Measurements from ENCODE around the gene CACNA2D3. TPM values are rescaled to one million over a fixed set of nuclear protein-coding genes. Genes with fewer than 3 reads are reported as not detected.

CACNA2D3 gene
- total and polyA plus RNA-seq, 2 donors from 2014 or later: 5.7 to 11.2 TPM

DNA sequence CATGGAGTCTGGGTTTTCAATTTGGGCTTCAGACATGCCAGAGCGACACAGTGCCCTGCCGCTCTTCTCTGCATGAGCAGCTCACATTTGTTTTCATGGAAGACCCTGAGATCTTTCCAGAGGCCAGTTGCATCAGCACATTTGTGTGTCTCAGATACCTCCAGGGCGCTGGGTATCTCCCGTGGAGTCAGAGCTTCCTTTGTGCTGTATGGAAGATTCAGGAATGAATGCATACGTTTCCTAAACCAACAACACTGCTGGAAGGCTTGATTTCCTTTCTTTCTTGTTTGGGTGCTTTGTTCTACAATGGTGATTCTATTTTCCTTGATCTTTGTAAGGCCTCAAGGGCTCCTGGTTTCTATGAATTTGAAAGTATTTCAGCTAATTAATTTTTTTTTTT lies 106.5 kb downstream of the CACNA2D3 start:
- no peak for FAIRE-seq

DNA sequence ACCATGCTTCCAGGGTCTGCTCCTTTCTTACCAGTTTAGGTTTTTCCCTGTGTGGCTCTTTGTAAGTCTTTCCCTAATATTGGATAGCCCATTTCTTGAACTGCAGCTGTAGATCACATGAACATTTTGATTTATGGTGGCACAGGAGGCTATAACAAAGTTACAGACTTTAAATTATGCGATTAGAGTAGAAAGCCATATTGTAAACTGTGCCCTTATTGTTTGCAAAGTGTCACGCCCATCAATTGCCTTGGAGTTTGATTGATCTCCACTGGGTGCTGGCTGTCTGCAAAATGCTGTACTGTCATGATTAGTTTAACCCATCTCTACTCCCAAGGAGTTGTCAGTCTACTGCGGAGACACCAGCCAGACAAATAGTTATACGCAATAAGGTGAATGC lies 110.3 kb downstream of the CACNA2D3 start:
- intact Hi-C loops (cut with DNase I): no loop called here
- DNase-seq (no peak), FAIRE-seq (no peak)
- Histone ChIP-seq H3K9ac (ENCODE audit: low read length in 3 of 3) (no peak overlapping the region), H3K4me1 (ENCODE audit: control insufficient read depth in 2 of 3, insufficient read depth in 2 of 3, low read depth in 1 of 3, low read length in 3 of 3) (no peaks in the 10 kb centered on the region), H3K27ac (ENCODE audit: low read depth in 2 of 2, low read length in 2 of 2) (no peak overlapping the region), H3K4me3 (ENCODE audit: low read length in 3 of 3) (no peak overlapping the region), H3K36me3 (ENCODE audit: control insufficient read depth in 2 of 3, insufficient read depth in 3 of 3, low read length in 3 of 3) (no peaks in the 10 kb centered on the region), H3K27me3 (ENCODE audit: control insufficient read depth, insufficient read depth, low read length) (no peaks in the 10 kb centered on the region), H3K9me3 (ENCODE audit: control insufficient read depth in 2 of 3, insufficient read depth in 1 of 3, low read length in 3 of 3) (no peaks in the 10 kb centered on the region)
- TF ChIP-seq, protein P1, sequence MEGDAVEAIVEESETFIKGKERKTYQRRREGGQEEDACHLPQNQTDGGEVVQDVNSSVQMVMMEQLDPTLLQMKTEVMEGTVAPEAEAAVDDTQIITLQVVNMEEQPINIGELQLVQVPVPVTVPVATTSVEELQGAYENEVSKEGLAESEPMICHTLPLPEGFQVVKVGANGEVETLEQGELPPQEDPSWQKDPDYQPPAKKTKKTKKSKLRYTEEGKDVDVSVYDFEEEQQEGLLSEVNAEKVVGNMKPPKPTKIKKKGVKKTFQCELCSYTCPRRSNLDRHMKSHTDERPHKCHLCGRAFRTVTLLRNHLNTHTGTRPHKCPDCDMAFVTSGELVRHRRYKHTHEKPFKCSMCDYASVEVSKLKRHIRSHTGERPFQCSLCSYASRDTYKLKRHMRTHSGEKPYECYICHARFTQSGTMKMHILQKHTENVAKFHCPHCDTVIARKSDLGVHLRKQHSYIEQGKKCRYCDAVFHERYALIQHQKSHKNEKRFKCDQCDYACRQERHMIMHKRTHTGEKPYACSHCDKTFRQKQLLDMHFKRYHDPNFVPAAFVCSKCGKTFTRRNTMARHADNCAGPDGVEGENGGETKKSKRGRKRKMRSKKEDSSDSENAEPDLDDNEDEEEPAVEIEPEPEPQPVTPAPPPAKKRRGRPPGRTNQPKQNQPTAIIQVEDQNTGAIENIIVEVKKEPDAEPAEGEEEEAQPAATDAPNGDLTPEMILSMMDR (IDR thresholded peaks at IDR 0.05; ENCODE audit: borderline replicate concordance, extremely low read depth, insufficient read depth): no peak

More for the DNA sequence above, 106.5 kb downstream of the CACNA2D3 start:
- TF ChIP-seq, protein P1 (IDR thresholded peaks at IDR 0.05; ENCODE audit: borderline replicate concordance, extremely low read depth, insufficient read depth): no peak
- intact Hi-C loops (cut with DNase I): no loop called here
- no peak overlapping the region for H3K9ac ChIP-seq (ENCODE audit: low read length in 3 of 3)
- H3K27me3 ChIP-seq (ENCODE audit: control insufficient read depth, insufficient read depth, low read length): no peaks in the 10 kb centered on the region
- no peak overlapping the region for H3K4me3 ChIP-seq (ENCODE audit: low read length in 3 of 3)
- DNase-seq: no peak
- no peaks in the 10 kb centered on the region for H3K36me3 ChIP-seq (ENCODE audit: control insufficient read depth in 2 of 3, insufficient read depth in 3 of 3, low read length in 3 of 3)
- no peaks in the 10 kb centered on the region for H3K4me1 ChIP-seq (ENCODE audit: control insufficient read depth in 2 of 3, insufficient read depth in 2 of 3, low read depth in 1 of 3, low read length in 3 of 3)
- H3K9me3 ChIP-seq (ENCODE audit: control insufficient read depth in 2 of 3, insufficient read depth in 1 of 3, low read length in 3 of 3): no peaks in the 10 kb centered on the region
- H3K27ac ChIP-seq (ENCODE audit: low read depth in 2 of 2, low read length in 2 of 2): no peak overlapping the region

DNA sequence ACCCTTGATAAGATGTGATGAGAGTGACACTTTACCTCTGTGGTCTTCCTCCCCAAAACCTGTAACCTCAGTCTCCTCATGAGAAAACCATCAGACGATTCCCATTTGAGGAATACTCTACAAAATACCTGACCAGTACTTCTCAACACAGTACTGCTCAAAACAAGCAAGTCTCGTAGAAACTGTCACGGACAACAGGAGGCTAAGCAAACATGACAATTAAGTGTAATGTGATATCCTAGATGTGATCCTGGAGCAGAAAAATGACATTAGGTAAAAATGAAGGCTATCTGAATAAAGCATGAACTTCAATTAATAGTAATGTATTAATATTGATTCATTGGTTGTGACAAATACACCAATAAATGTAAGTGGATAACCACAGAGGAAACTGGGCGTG lies 113.6 kb downstream of the CACNA2D3 start:
- intact Hi-C loops (cut with DNase I): no loop called here
- H3K27me3 ChIP-seq (ENCODE audit: control insufficient read depth, insufficient read depth, low read length): no peaks in the 10 kb centered on the region
- no peak for FAIRE-seq
- no peak for DNase-seq
- H3K4me3 ChIP-seq (ENCODE audit: low read length in 3 of 3): no peak overlapping the region
- TF ChIP-seq, protein P1 (IDR thresholded peaks at IDR 0.05; ENCODE audit: borderline replicate concordance, extremely low read depth, insufficient read depth): no peak
- no peak overlapping the region for H3K9ac ChIP-seq (ENCODE audit: low read length in 3 of 3)
- H3K9me3 ChIP-seq (ENCODE audit: control insufficient read depth in 2 of 3, insufficient read depth in 1 of 3, low read length in 3 of 3): no peaks in the 10 kb centered on the region
- no peaks in the 10 kb centered on the region for H3K4me1 ChIP-seq (ENCODE audit: control insufficient read depth in 2 of 3, insufficient read depth in 2 of 3, low read depth in 1 of 3, low read length in 3 of 3)
- no peaks in the 10 kb centered on the region for H3K36me3 ChIP-seq (ENCODE audit: control insufficient read depth in 2 of 3, insufficient read depth in 3 of 3, low read length in 3 of 3)
- no peak overlapping the region for H3K27ac ChIP-seq (ENCODE audit: low read depth in 2 of 2, low read length in 2 of 2)

DNA sequence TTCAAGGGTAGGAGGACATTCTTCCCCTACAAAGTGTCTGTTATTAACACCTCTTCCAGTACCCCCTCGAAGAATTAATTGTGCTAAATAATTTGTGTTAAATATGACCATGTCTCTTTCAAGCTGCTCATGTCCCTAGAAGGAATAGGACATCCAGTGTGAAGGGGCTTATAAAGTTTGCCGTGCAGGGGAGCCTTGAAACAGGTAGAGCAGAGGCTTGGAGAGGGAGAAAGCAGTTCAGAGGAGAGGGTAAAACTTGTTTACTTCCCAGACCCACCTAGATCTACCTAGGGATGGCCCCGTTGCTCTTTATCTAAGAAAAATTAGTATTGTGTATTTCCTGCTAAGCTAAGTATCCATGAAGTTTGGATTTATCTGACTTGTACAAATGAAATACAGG lies 114.8 kb downstream of the CACNA2D3 start:
- DNase-seq: no peak
- FAIRE-seq: no peak
- no peak overlapping the region for H3K9ac ChIP-seq (ENCODE audit: low read length in 3 of 3)
- no peak overlapping the region for H3K27ac ChIP-seq (ENCODE audit: low read depth in 2 of 2, low read length in 2 of 2)
- no peaks in the 10 kb centered on the region for H3K9me3 ChIP-seq (ENCODE audit: control insufficient read depth in 2 of 3, insufficient read depth in 1 of 3, low read length in 3 of 3)
- intact Hi-C loops (cut with DNase I): no loop called here
- TF ChIP-seq, protein P1 (IDR thresholded peaks at IDR 0.05; ENCODE audit: borderline replicate concordance, extremely low read depth, insufficient read depth): no peak
- no peaks in the 10 kb centered on the region for H3K27me3 ChIP-seq (ENCODE audit: control insufficient read depth, insufficient read depth, low read length)
- H3K4me1 ChIP-seq (ENCODE audit: control insufficient read depth in 2 of 3, insufficient read depth in 2 of 3, low read depth in 1 of 3, low read length in 3 of 3): no peaks in the 10 kb centered on the region
- no peaks in the 10 kb centered on the region for H3K36me3 ChIP-seq (ENCODE audit: control insufficient read depth in 2 of 3, insufficient read depth in 3 of 3, low read length in 3 of 3)
- no peak overlapping the region for H3K4me3 ChIP-seq (ENCODE audit: low read length in 3 of 3)

Measured in kidney (tissue), 14 donors.